Measurements from ENCODE around the gene MAGI1.

MAGI1 gene

GRCh38 chr3:65379223-65379622, 659.5 kb downstream of the MAGI1 start:
- DNase-seq: no peak

GRCh38 chr3:65377637-65378036, 661.1 kb downstream of the MAGI1 start:
- DNase-seq: no peak

DNA sequence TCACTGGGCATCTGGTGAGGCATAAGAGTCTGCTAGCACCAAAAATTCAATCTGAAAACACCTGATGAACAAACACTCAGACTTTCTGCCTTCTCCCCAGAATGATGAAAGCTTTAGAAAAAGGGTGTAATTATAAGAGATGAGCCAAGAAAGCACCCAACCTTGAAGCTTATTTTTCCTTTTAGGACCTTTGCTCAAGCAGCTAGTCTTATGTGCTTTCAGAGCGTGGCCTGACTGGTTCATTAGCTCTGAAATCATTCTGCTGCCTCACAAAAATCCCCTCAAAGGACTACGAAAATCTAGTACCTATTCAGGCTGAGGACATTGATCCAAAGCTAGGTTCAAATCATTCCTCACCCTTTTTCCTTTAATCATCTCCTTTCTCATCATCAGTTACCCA, 662.3 kb downstream of the MAGI1 start:
- DNase-seq: no peak

DNA sequence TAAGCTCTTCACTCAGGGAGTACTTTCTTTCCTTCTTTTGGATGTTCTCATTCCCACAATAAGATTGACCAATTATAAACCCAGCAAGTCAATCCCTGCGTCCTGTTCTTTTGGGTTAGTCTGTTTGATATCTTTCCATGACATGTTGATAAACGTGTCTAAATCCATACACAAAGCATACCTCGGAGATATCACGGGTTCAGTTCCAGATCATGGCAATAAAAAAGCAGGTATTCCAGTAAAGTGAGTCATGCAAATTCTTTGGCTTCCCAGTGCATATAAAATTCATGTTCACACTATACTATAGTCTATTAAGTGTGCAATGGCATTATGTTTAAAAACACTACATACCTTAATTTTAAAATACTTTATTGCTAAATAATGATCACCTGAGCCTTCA, 667.7 kb downstream of the MAGI1 start:
- peak; percentile 8 for DNase-seq

GRCh38 chr3:65368866-65369265, 669.9 kb downstream of the MAGI1 start:
- DNase-seq: no peak

DNA sequence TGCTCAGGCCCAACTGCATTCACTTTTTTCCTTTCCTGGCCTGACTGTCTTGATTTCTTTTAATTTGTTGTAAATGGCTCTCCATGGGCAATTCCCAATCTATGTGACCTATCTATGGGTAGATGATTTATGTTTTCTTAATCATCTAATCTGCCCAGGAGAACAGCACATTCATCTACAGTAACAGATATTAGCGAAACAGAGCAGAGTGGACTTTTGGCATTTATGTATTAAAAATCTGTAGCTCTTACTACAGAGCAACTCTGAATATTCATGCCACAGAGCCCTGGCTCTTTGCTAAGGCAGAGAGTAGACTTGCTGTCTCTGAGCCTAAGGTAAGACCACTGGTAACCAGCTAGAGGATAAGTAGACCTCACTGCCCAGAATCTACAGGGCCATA, 676.0 kb downstream of the MAGI1 start:
- DNase-seq: no peak

- DNase-seq: no peak
Observed at GRCh38 chr3:65361448-65361847, 677.3 kb downstream of the MAGI1 start.

DNA sequence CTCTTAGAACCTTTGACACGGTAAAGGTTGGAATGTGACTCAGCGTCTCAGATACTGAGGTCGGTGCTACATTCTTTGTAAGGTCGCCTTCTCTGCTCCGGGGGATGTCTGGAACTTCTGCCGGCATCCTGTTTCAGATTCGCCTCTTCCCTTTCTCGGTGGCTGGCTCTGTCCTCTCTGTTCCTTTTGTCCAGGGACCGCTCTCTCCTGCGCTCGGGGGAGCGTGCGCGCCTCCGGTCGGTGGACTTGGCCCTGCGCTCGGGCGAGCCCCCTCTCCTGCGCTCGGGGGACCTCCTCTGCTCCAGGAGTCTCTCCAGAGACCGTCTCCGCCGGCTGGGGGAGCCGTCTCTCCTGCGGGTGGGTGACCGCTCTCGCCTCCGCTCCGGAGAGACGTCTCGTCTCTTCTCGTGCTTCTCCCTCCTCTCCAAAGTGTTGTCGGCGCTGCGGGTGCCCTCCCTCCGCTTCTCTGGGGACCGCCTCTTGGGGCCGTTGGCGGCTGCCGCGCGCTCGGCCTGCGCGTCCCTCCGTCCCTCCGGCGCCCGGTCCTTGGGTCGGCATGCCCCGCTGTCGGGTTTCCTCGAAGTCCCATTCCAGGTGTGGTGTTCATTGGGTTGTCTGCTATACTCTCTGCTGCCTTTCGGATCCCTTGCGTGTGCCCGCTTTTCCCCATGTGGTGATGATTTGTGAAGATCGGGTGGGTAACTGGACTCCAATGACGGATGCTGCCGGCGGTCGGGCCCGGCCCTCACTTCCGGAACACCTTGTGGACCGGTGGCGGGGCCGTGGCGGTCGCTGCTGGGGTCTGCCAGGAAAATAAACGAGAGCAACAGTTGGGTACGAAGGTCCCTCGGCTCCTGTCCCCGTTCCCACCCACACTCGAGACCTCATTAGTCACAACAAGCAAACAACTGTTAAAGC, 682.1 kb downstream of the MAGI1 start:
- DNase-seq: no peak

- no peak for DNase-seq
Observed at GRCh38 chr3:65354880-65355279, 683.8 kb downstream of the MAGI1 start.

- DNase-seq: no peak
Observed at GRCh38 chr3:65352951-65353350, 685.8 kb downstream of the MAGI1 start.

GRCh38 chr3:65351753-65352152, 687.0 kb downstream of the MAGI1 start:
- no peak for DNase-seq

DNA sequence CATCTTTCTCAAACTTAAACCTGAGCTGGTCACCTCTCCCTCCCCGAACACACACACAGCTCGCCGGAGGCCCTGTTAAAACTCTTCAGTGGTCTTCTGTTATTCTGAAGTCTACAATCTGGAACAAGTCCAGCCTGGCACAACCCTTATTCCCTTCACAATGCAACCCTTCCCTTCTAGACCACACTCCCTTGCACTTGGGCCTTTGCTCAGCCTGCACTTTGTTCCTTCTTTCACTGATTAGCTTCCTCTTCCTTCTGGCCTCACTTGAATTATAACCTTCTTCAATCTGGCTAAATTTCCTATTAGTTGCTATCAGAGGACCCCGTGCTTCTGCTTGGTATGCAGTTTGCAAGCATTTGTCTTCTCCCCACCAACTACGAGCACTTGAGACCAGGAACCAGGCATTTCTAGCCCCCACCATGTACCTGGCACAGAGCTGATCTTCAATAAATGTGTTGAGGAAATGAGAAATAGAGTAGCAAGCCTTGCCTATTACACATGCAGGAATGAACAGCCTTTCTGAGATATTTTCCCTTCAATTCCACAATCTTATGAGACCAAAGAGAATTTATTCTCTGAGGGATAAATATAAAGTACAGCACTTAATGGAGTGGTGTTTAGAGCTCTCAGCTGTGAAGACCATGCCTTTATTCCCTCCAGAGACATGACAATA, 687.8 kb downstream of the MAGI1 start:
- DNase-seq: no peak

DNA sequence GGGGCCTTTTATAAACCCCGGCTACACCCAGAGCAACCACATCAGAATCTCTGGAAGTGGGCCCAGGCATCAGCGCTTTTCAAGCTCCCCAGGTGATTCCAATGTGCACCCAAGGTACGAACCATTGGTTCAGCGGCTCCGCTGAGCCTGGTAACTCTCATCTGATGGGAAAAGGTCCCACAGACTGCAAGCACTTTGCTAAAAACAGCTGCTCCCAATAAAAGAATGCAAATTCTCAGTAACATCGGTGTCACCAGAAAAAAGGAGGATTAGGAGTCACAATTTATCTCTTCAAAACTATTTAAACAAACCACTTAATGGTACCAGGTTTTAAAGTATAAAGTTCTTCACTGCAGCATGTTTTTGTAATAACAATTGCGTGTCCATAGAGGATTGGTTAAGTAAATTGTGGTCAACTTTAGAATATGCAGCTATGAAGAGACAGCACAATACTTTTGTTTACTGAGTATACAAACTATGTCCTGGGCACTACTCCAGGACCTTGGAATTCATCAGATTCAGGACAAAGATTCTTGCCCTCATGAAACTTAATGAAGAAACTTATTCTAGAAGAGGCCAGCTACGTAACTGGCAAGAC, 690.2 kb downstream of the MAGI1 start:
- DNase-seq: no peak

DNA sequence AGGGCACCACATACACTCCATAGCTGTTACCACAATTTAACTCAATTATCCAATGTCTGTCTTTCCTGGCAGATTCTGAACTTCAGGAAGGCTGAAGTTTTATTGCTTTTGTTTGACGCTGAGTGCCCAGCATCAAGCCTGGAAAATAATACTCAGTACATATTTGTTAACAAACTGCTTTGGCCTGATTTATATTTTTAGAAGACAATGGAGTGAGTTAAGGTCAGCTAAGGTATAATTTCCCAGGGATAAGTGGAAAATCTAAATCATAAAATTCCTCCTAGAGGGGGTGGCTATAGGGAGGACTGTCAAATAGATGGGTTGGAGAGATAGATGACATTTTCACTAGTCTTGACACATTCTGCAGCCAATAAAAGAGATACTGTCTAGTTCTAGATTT, 691.6 kb downstream of the MAGI1 start:
- no peak for DNase-seq

- no peak for DNase-seq
Observed at GRCh38 chr3:65344846-65345245, 693.9 kb downstream of the MAGI1 start.

DNA sequence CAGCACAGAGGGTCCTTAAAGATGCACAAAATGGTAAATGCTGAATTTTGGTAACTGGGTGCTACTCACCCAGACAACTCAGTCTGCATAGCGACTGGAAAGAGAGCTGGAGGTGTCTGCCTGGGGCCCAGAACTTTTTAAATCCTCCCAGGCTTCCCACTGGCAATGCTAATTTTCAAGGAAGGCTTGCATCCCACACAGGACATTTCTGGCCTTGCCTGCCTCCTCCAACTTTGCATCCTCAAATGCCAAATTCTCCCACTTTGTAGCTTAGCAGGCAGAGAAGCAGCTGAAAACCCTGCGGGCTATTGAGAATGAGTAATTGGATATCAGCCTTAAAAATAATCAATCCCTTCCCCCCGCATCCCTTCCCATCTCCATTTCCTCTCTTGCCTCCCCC, 694.3 kb downstream of the MAGI1 start:
- no peak for DNase-seq

GRCh38 chr3:65343736-65344135, 695.0 kb downstream of the MAGI1 start:
- DNase-seq: no peak

- DNase-seq: no peak
Observed at GRCh38 chr3:65343026-65343425, 695.7 kb downstream of the MAGI1 start.

DNA sequence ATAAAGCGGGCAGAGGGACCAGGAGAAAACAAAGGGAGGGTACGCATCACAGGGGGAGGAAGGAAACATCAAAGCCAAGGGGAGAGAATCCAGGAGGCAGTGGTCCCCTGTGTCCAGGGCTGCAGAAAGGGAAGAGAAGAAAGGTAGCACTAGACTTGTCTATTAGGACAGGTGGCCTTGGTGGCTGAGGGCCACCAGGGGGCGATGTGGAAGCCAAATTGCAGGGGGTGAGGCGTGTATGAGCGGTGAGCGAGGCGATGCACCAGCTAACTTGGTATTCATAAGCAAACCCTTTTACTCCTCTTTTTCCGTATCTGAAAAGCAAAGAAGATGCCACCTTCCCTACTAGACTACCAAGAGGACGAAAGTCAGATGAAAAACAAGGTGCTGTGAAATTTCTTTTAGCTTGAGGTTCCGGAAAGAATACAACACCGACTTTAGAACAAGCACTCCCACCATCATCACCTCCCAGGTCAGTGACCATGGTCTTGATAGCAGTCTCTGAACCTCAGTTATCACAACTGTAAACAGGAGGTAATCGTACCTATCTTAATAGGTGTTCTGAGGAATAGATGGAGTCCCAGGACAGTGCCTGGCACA, 696.5 kb downstream of the MAGI1 start:
- no peak for DNase-seq

DNA sequence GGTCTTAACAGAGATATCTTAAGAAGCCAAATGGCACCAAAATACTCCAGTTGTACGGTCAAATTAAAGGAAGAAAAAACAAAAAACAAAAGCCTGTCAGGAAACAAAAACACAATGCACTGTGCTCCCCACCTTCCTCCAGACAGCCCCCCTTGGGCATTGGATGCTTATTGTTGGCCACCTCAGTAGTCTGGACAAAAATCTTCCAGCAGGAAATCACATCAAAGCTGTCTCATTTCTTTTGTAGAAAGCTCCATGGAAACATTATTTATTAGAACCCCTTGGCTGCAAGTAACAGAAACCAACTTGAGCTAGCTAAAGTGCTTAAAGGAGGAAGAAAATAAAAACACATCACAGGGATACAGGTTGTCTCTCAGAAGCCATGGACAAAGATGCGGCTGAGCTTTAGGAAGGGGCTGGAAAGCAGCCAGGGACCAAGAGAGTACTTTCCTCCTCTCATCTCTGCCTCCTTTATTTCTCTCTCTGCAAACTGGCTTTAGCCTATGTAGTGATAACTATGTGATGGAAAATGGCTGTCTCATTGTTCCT, 699.5 kb downstream of the MAGI1 start:
- DNase-seq: no peak

DNA sequence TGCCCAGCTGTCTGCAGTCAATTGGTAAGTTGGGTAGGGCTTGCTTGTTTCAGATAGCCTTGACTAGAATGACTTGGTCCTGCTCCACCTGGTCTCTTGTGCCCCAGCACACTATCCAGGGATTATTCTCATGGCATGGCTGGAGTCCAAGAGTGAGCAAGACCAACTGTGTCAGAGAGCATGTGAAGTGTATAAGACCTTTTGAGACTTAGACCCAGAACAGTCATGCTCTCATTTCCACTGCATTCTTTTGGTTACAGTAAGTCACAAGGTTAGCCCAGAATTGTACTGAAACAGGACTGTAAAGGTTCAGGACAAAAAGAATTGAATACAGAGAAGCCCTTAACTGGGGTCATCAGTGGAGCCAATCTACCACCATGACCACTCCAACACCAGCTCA, 700.1 kb downstream of the MAGI1 start:
- DNase-seq: no peak

GRCh38 chr3:65335587-65335986, 703.1 kb downstream of the MAGI1 start:
- DNase-seq: no peak

DNA sequence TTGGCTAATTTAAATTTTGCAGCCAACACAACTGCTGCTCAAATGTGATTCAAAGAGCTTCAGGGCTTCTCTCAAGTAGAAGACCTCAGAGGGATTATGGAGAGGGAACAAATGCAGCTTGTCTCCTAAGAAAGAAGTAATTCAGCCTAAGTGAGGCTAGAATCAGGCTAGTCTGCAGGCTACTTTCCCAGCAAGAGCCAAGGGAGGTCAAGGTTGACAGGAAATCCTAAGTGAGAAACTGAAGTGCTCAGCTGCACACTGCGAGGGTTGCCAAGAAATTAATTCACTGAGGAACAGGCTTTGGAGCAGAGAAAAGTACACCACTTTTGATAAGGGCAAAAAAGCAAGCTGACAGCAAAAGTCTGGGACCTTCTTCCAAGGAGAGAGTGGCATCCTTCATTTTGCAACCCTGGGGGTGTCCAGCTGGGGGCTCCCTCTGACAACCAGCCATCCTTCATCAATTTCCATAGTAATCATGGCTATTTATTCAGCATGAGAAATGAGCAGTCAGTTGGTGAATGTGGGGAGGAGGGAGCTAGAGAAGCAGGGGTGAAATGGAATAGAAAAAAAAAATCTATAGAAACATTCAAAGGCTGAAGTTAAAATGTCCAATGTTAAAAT, 704.6 kb downstream of the MAGI1 start:
- no peak for DNase-seq
